IPS DF 6.9 (cell line): ENCODE measurements around the gene GPRIN1.
A peak's percentile ranks its signal among the peaks of the same experiment; 100 is the strongest.
"Not testable (repeated sequence)": the region's sequence is repeated elsewhere in the genome, so short reads cannot be mapped to it uniquely, and the experiment has no call there.

Experiments used
- DNase-seq: peaks from one replicate; pipeline ENCODE4 v3.0.0-alpha.2; 2013; ENCODE audit warnings: low read depth, low spot score
- H3K27ac ChIP-seq: one replicate; pipeline ENCODE4 v1.5.1; 2013; ENCODE audit warnings: low read length, control low read depth
- H3K27me3 ChIP-seq: 2 replicates; pipeline ENCODE4 v1.6.1; 2013; ENCODE audit warnings: mild to moderate bottlenecking, low read length; ENCODE audit not compliant: control insufficient read depth, insufficient read depth
- H3K36me3 ChIP-seq: 2 replicates; pipeline ENCODE4 v1.6.1; 2013; ENCODE audit warnings: low read length; ENCODE audit not compliant: control insufficient read depth, insufficient read depth
- H3K4me1 ChIP-seq: 2 replicates; pipeline ENCODE4 v1.6.1; 2013; ENCODE audit warnings: low read length; ENCODE audit not compliant: control insufficient read depth, insufficient read depth
- H3K4me3 ChIP-seq: 2 replicates; pipeline ENCODE4 v1.5.1; 2013; ENCODE audit warnings: mild to moderate bottlenecking, low read length
- H3K9me3 ChIP-seq: 2 replicates; pipeline ENCODE4 v1.6.1; 2013; ENCODE audit warnings: low read length, inconsistent platforms; ENCODE audit not compliant: control insufficient read depth, insufficient read depth
- WGBS: extraction: QIAGEN DNeasy Blood & Tissue Kit; methylation state at CpG from one replicate; pipeline ENCODE4 v1.1.7; 2013; ENCODE audit warnings: mixed read lengths, missing lambda C conversion rate; ENCODE audit not compliant: insufficient read length, insufficient coverage; 5-methylcytosine and 5-hydroxymethylcytosine counted together

GPRIN1 gene

DNA sequence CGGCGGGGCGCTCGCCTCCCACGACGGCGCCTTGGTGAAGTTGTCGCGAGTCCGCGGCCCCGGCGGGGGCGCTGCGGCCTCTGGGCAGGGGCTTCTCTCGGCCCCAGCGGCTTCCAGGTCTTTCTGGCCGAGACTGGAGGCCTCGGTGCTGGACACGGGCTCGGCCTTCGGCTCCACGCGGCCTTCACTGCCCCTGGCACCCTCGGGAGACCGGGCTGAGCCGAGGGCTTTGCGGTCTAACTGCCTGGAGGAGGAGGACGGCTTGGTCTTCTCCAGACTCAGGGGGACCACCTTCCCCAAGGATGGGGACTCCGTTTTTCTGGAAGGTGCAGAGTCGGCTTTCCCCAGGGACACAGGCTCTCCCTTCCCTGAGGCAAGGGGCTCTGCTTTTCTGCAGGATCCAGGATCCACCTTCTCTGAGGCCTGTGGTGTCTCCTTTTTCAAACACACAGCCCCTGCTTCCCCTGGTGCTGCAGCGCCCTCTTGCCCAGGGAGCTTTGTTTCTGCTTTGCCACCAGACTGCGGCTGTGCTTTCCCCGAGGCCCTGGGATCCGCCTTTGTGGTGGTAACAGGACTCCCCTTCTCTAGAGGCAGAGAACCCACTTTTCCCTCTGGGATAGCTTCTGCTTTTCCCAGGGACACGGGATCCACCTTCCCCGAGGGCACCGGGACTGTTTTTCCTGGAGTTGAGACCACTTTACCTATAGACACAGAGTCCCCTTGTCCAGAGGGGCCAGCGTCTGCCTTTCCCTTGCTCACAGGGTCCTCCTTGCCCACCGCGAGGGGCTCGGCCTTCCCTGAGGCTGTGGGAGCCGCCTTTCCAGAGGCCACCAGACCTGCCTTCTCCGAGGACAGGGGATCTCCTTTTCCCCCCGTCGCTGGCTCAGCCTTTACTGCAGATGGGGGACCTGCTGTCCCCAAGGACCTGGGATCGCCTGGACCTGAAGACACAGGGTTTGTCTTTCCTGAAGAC lies 12.3 kb downstream of the GPRIN1 start:
- H3K36me3 ChIP-seq, result 0 out of 2 replicates have a peak, but pooled peaks cover 2% of the 10 kb centered on the region

DNA sequence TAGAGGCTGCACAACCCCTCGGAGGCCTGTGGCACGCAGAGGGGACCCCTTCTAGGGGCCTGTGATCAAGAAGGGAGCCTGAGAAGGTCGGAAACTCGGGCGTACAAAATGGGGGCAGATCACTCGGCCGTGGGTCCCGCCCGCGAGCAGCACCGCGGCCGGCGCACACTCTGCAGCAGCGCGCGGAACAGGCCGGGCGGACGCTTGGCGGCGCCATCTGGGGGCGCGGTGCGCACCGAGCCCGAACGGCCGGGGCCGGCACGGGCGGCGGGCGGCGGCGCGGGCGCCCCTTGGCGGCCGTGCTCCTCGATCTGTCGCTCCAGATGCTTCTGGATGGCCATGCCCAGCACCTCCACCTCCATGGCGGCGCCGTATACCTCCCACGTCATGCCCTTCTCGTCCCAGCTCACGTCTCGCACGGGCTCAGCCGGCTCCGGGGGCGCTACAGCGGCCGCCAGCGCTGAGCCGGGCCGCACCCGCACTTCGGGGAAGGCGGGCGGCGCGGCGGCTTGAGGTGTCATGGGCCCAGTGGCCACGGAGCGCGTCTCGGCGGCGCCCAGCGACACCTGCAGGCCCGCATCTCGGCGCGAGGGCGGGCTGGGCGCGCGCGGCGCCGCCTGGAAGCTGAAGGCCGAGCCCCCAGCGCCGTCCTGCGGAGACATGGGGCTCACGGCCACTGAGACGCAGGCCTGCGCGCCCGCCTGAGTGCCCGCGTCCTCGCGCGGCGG lies 13.1 kb downstream of the GPRIN1 start:
- no CpG with 5 or more reads among the region's 98 CpGs for WGBS
- Histone ChIP-seq H3K27me3 (no peaks in the 10 kb centered on the region), H3K9me3 (no peaks in the 10 kb centered on the region), H3K4me3 (peak overlapping the region; percentile 19; the same call in 1 of the 2 replicates), H3K4me1 (no peaks in the 10 kb centered on the region), H3K27ac (no peak overlapping the region), H3K36me3 (0 out of 2 replicates have a peak, but pooled peaks cover 2% of the 10 kb centered on the region)
- no peak for DNase-seq

More for the DNA sequence above, 12.3 kb downstream of the GPRIN1 start:
- no peak for DNase-seq
- no peak overlapping the region for H3K27ac ChIP-seq
- no peaks in the 10 kb centered on the region for H3K4me1 ChIP-seq
- no CpG with 5 or more reads among the region's 47 CpGs for WGBS
- H3K4me3 ChIP-seq, result peak overlapping the region; percentile 19; the same call in 1 of the 2 replicates
- no peaks in the 10 kb centered on the region for H3K27me3 ChIP-seq
- no peaks in the 10 kb centered on the region for H3K9me3 ChIP-seq

GRCh38 chr5:176596069-176596644 lies 13.8 kb downstream of the GPRIN1 start:
- H3K4me3 ChIP-seq, result no peak overlapping the region
- H3K4me1 ChIP-seq, result no peaks in the 10 kb centered on the region
- 0 out of 2 replicates have a peak, but pooled peaks cover 2% of the 10 kb centered on the region for H3K36me3 ChIP-seq
- H3K9me3 ChIP-seq, result no peaks in the 10 kb centered on the region
- H3K27ac ChIP-seq, result no peak overlapping the region
- H3K27me3 ChIP-seq, result no peaks in the 10 kb centered on the region
- WGBS, result no CpG with 5 or more reads among the region's 23 CpGs
- no peak for DNase-seq

- DNase-seq, result no peak
- H3K4me1 ChIP-seq, result no peaks in the 10 kb centered on the region
- no peaks in the 10 kb centered on the region for H3K27me3 ChIP-seq
- no peaks in the 10 kb centered on the region for H3K9me3 ChIP-seq
- no peak overlapping the region for H3K27ac ChIP-seq
- WGBS, result no CpG with 5 or more reads among the region's 11 CpGs
- no peak overlapping the region for H3K4me3 ChIP-seq
- H3K36me3 ChIP-seq, result 0 out of 2 replicates have a peak, but pooled peaks cover 2% of the 10 kb centered on the region
Observed at GRCh38 chr5:176595386-176595943, 14.5 kb downstream of the GPRIN1 start.

DNA sequence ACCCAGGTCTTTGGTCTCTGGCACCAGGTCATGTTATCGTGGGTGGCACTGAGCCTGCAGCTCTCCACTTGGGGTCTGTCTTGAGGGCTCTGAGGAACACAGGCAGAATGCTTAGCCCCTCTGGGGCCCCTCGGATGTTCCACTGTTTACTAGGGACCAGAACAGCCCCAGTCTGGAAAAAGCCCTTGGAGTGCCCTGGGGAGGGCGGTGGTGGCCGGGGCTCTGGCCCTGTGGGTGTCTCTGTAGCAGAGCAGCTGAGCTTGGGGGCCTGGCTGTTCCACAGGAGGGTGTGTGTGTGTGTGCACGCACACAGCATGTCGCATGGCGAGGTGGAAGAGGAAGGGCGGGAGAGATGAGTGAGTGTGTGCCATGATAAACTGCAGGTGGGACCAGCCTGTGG lies 15.4 kb downstream of the GPRIN1 start:
- Histone ChIP-seq H3K27ac (no peak overlapping the region), H3K9me3 (no peaks in the 10 kb centered on the region), H3K4me1 (no peaks in the 10 kb centered on the region), H3K4me3 (no peak overlapping the region), H3K27me3 (no peaks in the 10 kb centered on the region), H3K36me3 (0 out of 2 replicates have a peak, but pooled peaks cover 2% of the 10 kb centered on the region)
- no CpG with 5 or more reads among the region's 8 CpGs for WGBS
- DNase-seq, result no peak

DNA sequence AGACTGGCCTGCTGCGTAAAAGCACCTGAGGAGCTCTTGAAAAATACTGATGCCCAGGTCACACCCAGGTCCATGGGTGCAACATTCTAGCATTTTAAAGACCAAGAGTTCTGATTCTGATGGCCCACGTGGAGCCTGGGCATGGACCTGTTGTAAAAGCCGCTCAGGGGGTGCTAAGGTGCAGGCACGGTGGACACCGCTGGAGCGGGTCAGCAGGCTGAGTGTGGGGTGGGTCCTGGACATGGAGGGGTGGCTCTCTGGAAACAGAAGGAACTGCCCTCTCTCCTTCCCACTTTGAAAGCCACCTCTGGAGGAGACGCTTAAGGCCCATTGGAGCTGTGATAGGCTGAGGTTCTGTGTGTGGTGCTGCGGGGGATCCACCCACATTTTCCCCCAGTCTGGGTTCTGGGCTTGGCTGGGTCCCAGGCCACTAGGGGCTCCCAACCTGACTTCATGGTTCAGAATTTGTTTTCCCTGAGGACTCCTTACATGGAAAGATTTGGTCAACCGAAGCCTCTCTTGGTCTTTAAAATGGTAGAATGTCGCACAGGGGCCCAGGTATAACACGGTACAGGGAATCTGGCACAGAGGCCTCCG lies 16.6 kb downstream of the GPRIN1 start:
- no peak for DNase-seq
- Histone ChIP-seq H3K4me1 (no peaks in the 10 kb centered on the region), H3K4me3 (no peak overlapping the region), H3K36me3 (no peaks in the 10 kb centered on the region), H3K27ac (no peak overlapping the region), H3K9me3 (no peaks in the 10 kb centered on the region), H3K27me3 (no peaks in the 10 kb centered on the region)
- no CpG with 5 or more reads among the region's 12 CpGs for WGBS

GRCh38 chr5:176592573-176592972 lies 17.4 kb downstream of the GPRIN1 start:
- H3K4me3 ChIP-seq, result no peak overlapping the region
- no peak for DNase-seq
- H3K27ac ChIP-seq, result no peak overlapping the region
- no CpG with 5 or more reads among the region's 3 CpGs for WGBS
- no peaks in the 10 kb centered on the region for H3K36me3 ChIP-seq
- no peaks in the 10 kb centered on the region for H3K9me3 ChIP-seq
- H3K4me1 ChIP-seq, result no peaks in the 10 kb centered on the region
- H3K27me3 ChIP-seq, result no peaks in the 10 kb centered on the region

DNA sequence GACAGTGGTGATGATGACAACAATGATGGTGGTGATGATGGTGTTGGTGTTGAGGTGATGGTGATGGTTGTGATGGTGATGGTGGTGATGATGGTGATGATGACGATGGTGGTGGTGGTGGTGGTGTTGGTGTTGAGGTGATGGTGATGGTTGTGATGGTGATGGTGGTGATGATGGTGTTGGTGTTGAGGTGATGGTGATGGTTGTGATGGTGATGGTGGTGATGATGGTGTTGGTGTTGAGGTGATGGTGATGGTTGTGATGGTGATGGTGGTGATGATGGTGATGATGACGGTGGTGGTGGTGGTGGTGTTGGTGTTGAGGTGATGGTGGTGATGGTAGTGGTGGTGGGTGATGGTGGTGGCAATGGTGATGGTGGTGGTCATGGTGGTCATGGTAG lies 18.3 kb downstream of the GPRIN1 start:
- H3K4me1 ChIP-seq, DNase-seq, H3K27me3 ChIP-seq, H3K4me3 ChIP-seq, H3K36me3 ChIP-seq, H3K27ac ChIP-seq, H3K9me3 ChIP-seq: not testable (repeated sequence)
- WGBS, result no CpG with 5 or more reads among the region's 2 CpGs

DNA sequence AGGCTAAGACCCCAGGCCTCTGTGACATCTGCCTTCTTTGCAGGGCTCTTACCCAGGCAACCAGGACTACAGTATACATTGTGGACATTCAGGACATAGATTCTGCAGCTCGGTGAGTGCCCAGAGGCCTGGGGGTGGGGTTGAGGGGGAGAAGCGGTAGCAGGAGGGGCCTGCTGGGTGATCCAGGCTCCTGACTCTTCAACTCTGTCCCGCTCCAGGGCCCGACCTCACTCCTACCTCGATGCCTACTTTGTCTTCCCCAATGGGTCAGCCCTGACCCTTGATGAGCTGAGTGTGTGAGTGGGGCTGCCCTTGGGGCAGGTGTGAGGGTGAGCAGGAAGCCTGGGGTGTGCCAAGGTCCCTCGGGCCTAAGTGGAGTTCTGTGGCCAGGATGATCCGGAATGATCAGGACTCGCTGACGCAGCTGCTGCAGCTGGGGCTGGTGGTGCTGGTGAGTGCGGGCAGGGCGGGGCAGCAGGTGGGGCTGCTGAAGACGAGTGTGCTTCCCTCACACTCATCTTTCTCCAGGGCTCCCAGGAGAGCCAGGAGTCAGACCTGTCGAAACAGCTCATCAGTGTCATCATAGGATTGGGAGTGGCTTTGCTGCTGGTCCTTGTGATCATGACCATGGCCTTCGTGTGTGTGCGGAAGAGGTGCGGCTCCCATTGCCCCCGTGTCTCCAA lies 19.8 kb downstream of the GPRIN1 start:
- H3K27ac ChIP-seq, result no peak overlapping the region
- H3K9me3 ChIP-seq, result no peaks in the 10 kb centered on the region
- H3K4me3 ChIP-seq, result no peak overlapping the region
- no peaks in the 10 kb centered on the region for H3K4me1 ChIP-seq
- no peak for DNase-seq
- H3K27me3 ChIP-seq, result no peaks in the 10 kb centered on the region
- WGBS, result no CpG with 5 or more reads among the region's 17 CpGs
- no peaks in the 10 kb centered on the region for H3K36me3 ChIP-seq
